Activated naive CD8-positive, alpha-beta T cell treated with anti-CD3 and anti-CD28 coated beads, Interleukin-2, amount 10 ng/mL, durations not matched to agents 7 days and 5 days (primary cell): ENCODE data around the gene CAD. TPM values are rescaled to one million over a fixed set of nuclear protein-coding genes. Genes with fewer than 3 reads are reported as not detected.
"Not testable (repeated sequence)": the region's sequence is repeated elsewhere in the genome, so short reads cannot be mapped to it uniquely, and the experiment has no call there.

ENCODE experiments used
- ATAC-seq: fragments of 150-1000 bp; cut with Tn5 transposase; one replicate; pipeline ENCODE4 v1.10.0; 2021; ENCODE audit warnings: low read depth, moderate library complexity
- POLR2A ChIA-PET: fragments of 350-600 bp; sonication (Branson Sonifier 250); formaldehyde crosslinking; loops from one replicate; lab custom pipeline; 2021; ENCODE audit warnings: antibody characterized with exemption; lab: Charles Lee
- DNase-seq: peaks from one replicate; pipeline ENCODE4 v3.0.0; 2021
- H3K27ac Mint-ChIP-seq: one replicate; pipeline ENCODE4 v1.8.0; 2022; ENCODE audit warnings: mild to moderate bottlenecking, mixed read lengths
- H3K27me3 Mint-ChIP-seq: one replicate; pipeline ENCODE4 v1.8.0; 2022; ENCODE audit warnings: mild to moderate bottlenecking, moderate library complexity, mixed read lengths
- H3K36me3 Mint-ChIP-seq: one replicate; pipeline ENCODE4 v1.8.0; 2021; ENCODE audit warnings: mild to moderate bottlenecking, mixed read lengths
- H3K4me1 Mint-ChIP-seq: one replicate; pipeline ENCODE4 v1.8.0; 2021; ENCODE audit warnings: mixed read lengths
- H3K4me3 Mint-ChIP-seq: one replicate; pipeline ENCODE4 v1.8.0; 2022; ENCODE audit warnings: mild to moderate bottlenecking, moderate library complexity, mixed read lengths
- H3K9me3 Mint-ChIP-seq: one replicate; pipeline ENCODE4 v1.8.0; 2021; ENCODE audit warnings: mixed read lengths
- total RNA-seq, 2 experiments: library from RNA; stranded (reverse); gene quantifications; one replicate each; pipeline ENCODE4 v1.2.3, GENCODE V29; 2021

The CAD gene
- total RNA-seq, 2 experiments from 2014 or later, result 60.1 to 60.4 TPM

DNA sequence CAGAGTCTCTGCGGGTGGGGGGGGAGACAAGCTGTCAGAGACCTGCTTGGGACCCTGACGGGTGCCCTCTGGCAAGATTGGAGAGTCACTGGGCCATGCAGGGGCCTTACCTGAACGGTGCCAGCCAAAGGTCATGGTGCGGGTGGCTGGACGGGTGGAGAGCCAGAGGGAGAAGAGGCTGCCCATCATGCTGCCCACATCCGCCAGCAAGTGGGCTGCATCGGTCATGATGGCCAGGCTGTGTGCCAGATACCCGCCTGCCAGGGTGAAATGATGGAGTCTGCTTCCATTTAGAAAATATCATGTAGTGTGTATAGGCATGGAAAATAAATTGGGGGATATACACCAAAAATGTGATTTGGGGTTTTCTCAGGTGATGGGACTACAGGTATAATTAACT is 40.9 kb downstream of the CAD start:
- Mint-ChIP-seq H3K9me3 (no peaks in the 10 kb centered on the region), H3K36me3 (no peaks in the 10 kb centered on the region), H3K4me1 (peaks cover 8% of the 10 kb centered on the region), H3K27ac (no peak overlapping the region), H3K27me3 (peaks cover 51% of the 10 kb centered on the region), H3K4me3 (no peak overlapping the region)
- ATAC-seq (no peak), DNase-seq (no peak)
- POLR2A ChIA-PET, result no interaction called here

DNA sequence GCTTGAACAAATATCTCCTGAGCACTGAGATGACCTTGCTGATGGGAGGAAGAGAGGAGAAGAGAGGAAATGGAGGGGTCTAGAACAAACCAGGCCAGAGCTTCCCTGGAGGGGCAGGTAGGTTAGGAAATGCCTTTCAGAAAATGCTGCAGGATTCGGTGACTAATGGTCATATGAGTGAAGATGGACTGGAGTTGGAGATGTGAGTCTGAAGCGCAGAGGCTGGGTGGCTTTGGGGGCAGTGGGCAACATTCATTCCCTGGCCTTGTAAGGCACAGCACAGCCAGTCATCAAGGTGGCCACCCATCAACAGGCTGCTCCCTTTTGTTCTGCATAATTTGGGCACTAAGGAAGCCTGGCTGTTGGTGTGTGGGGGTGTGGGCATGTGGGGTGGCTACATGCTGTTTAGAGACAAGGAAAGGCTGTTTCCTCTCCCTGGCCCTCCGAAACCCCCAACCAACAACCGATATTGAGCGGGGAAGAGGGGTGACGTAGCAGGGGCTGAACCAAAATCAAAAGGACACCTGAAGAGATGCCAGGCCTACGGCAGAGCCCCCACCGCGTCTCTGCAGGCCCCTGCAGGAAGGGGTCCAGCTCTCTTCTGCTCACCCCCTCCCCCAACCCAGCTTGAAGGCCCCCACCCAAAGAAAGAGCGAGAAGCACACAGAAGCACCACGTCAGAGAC is 44.2 kb downstream of the CAD start:
- Mint-ChIP-seq H3K36me3 (no peaks in the 10 kb centered on the region), H3K4me3 (peak overlapping the region; percentile 75), H3K4me1 (peaks cover 22% of the 10 kb centered on the region), H3K27me3 (peaks cover 48% of the 10 kb centered on the region), H3K9me3 (no peaks in the 10 kb centered on the region), H3K27ac (no peak overlapping the region)
- POLR2A ChIA-PET, result no interaction called here
- no peak for DNase-seq
- no peak for ATAC-seq

DNA sequence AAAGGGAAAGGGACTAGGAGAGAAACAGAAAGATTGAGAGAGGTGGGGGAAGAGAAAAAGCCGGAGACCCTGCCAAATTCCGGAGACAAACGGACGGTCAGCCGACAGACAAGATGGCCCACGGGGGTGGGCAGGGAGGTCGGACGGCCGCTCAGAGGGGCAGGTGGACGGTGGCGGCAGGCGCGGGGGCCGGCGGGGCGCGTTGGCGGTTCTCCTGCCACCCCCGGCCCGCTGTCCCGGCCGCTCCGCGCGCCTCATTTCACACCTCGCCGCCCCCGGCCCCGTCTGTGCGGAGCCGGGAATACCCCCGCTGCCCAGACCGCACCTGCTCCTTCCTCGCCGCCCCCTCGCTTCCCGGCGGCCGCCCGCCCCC is 44.7 kb downstream of the CAD start:
- H3K27me3 Mint-ChIP-seq, result peaks cover 46% of the 10 kb centered on the region
- peaks cover 22% of the 10 kb centered on the region for H3K4me1 Mint-ChIP-seq
- H3K36me3 Mint-ChIP-seq, result no peaks in the 10 kb centered on the region
- ATAC-seq, result no peak
- H3K4me3 Mint-ChIP-seq, result peak overlapping the region; percentile 75
- DNase-seq, result no peak
- POLR2A ChIA-PET, result no interaction called here
- no peaks in the 10 kb centered on the region for H3K9me3 Mint-ChIP-seq
- H3K27ac Mint-ChIP-seq, result no peak overlapping the region

DNA sequence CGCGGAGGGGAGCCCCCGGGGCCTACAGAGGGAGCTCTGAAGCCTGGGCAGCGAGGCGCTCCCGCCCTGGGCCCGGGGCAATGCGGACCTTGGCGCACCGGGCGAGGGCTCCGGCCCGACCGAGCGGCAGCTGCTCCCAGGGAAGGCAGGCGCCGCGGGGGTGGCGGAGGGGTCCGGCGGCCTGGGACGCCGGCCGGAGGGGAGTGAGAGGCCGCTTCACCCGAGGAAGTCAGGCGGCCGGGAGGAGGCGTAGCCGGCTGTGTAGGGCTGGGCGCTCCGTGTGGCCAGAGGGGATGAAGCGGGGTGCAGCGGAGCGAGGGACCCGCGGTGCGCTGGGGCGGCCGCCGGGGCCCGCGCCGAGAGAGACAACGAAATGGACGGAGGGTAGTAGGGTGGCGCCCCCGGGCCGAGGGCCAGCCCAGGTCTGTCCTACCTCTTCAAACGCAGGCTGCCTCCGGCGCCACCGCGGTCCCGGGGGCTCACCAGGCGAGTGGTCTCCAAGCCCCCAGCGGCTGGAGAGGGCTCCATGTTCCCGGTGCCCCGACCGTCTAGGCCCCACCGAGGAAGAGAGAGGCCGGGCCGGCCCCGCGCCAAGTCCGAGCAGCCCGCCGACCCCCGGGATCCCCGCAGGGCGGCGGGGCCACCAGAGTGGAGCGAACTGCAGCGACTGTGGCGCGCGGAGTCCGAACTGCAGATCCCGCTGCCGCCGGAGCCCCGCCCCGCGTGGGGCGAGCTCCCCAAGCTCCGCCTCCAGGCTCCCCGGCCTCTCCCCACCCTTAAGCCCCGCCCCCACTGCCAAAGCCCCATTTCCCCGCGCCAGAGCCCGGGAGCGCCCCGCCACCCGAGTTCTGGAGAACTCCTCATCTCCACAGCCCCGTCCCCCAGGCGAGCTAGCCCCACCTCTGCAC is 45.5 kb downstream of the CAD start, which contains the start of gene SLC30A3:
TSS of gene SLC30A3 (minus strand) at position 669 of the 908 bp plus-strand sequence. CDS start at position 528, 141 bp downstream.
- H3K27me3 Mint-ChIP-seq, result peaks cover 46% of the 10 kb centered on the region
- POLR2A ChIA-PET, result interaction anchor here (0.8 to 1.0 kb wide), 2 partner anchors 14 to 40 kb away, joined by 3 read pairs; no protein-coding TSS in a partner anchor
- peak; percentile 65 for ATAC-seq

DNA sequence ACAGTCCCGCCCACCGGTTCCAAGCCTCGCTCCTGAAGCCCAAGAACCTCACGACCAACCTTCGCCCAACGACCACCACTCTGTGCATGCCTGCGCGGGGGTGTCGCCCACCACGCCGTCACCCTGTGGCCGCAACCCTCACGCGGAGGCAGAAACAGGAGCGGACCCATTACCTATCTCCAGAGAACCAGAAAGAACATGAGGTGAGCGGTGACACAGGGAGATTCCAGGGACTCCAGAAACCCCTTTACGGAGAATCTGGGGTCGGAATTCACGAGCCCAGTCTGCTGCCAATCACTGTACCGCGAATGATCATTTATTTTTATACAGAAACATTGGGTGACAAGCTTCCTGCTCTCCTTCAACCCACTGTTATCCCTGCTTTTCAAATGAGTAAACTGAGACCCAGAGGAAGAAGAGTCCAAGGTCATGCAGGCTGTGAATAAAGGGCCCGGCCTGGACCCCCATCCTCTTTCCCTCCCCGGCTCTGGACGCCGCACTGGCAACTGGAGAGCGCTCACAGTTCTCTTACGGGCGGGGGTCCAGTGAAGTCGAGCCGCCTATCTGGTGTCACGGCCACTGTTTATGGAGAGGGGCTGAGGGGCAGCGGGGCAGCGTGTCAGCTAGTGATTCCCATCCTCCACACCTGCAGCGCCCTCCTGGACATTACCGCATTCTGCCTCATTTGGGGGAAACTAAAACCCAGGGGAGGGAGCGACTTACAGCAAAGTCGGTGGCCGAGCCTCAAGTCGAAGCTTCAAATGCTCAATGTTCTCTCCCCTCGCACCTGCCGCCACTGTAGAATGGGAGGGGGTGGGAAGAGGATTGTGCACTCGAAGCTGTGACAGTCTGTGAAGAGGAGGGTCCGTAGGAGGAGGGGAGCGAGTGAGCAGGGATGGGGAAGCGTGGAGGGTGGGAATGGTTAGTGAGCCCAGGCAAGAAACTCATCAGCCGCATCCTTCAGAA is 46.4 kb downstream of the CAD start:
- POLR2A ChIA-PET, result interaction anchor here (0.8 to 1.0 kb wide), 2 partner anchors 15 to 39 kb away, joined by 3 read pairs; no protein-coding TSS in a partner anchor
- ATAC-seq, result no peak
- Mint-ChIP-seq H3K4me1 (peaks cover 22% of the 10 kb centered on the region), H3K4me3 (peak overlapping the region; percentile 81), H3K27me3 (peaks cover 46% of the 10 kb centered on the region), H3K36me3 (no peaks in the 10 kb centered on the region), H3K27ac (no peak overlapping the region), H3K9me3 (no peaks in the 10 kb centered on the region)
- DNase-seq, result no peak

More for the DNA sequence above, 45.5 kb downstream of the CAD start, which contains the start of gene SLC30A3:
- H3K4me3 Mint-ChIP-seq, result peak within 1 kb of the TSS; percentile 81
- H3K4me1 Mint-ChIP-seq, result peaks cover 22% of the 10 kb centered on the region
- no peak within 1 kb of the TSS for H3K27ac Mint-ChIP-seq
- peak; percentile 79 for DNase-seq
- no peaks in the 10 kb centered on the region for H3K36me3 Mint-ChIP-seq
- no peaks in the 10 kb centered on the region for H3K9me3 Mint-ChIP-seq

DNA sequence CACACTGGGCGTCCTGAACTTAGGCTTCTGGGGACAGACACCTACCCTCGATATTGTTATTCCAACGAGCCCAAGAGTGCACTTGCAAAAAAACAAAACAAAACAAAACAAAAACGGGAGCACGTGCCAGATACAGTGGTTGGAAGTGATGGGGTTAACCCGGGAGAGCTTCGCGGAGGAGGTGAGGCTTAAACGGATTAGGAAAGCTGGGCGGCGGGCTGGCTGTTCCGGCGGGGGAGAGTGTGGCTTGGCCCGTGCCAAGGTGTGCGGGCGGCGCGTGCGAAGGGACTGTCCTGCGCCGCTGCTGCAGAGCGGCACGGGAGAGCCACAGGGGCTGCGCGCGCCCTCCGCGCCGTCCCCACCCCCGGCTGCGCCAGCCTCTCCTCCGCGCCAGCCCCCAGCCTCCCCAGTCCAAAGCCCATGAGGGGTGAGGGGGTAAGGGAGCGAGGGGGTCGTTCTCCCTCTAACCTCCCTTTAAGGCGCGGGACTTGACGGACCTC is 47.1 kb downstream of the CAD start:
- DNase-seq, result peak; percentile 48
- Mint-ChIP-seq H3K36me3 (no peaks in the 10 kb centered on the region), H3K4me3 (peak overlapping the region; percentile 81), H3K4me1 (peaks cover 22% of the 10 kb centered on the region), H3K9me3 (no peaks in the 10 kb centered on the region), H3K27me3 (peaks cover 41% of the 10 kb centered on the region), H3K27ac (no peak overlapping the region)
- POLR2A ChIA-PET, result interaction anchor here (0.9 kb wide), 1 partner anchor 52 kb away, joined by 3 read pairs; the partner anchor contains the start of genes ATRAID and SLC5A6
- ATAC-seq, result no peak

DNA sequence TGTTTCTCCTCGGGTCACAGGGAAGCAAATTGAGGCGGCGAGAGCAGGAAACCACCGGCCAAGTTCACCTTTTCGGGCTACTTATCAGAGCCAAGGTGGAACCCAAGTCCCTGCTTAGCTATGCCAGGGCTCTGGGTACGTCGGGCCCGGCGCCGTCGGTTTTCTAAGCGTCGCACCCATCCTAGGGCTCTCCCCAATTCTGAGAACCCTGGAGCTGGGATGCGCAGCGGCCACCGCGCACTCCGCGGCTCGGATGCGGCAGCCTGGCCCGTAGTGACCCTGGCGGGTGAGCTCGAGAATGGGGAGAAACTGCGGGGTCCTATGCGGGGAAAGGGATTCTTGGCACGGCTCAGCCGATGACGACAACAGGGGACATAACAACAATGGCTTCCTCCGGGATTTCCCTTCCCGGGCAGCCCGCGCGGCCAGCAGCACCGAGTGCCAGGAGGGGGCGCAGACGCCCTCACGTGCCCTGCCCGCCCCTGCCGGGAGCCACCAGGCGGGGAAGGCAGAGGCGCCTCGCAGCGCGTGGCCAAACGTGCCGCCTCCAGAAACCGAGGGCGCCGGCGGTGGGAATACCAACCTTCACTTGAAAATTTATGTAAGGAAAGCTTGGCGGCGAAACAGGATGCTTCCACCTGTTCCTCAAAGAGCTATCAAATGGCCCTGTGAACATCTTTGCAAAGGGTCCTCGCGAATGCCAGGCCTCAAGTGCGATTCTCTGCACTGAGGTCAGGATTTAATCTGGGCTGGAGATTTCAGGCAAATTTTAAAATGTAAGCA is 47.8 kb downstream of the CAD start:
- DNase-seq, result peak; percentile 59
- POLR2A ChIA-PET, result interaction anchor here (0.5 to 1.2 kb wide), 4 partner anchors 13 to 65 kb away, joined by 3 to 4 read pairs (median 3); partner anchors contain the start of genes ATRAID and SLC5A6
- H3K4me1 Mint-ChIP-seq, result peaks cover 22% of the 10 kb centered on the region
- H3K4me3 Mint-ChIP-seq, result peak overlapping the region; percentile 68
- no peak overlapping the region for H3K27ac Mint-ChIP-seq
- ATAC-seq, result no peak
- H3K9me3 Mint-ChIP-seq, result no peaks in the 10 kb centered on the region
- H3K27me3 Mint-ChIP-seq, result peaks cover 43% of the 10 kb centered on the region
- no peaks in the 10 kb centered on the region for H3K36me3 Mint-ChIP-seq

DNA sequence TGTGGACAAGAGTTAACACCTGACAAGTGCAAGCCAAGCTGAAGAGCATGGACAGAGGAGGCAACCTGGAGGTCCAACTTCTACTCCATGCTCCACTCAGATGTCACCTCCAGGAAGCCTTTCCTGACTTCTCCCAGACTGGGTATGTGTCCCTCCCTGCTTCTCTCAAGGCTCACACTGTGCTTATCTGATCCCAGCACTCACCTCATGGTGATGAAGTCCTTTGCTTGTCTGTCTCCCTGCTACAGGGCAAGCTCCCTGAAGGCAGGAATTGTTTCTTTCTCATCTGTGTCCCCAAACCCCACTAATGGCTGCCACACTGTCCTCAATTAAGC is 48.3 kb downstream of the CAD start:
- Mint-ChIP-seq H3K4me3 (no peak overlapping the region), H3K36me3 (no peaks in the 10 kb centered on the region), H3K9me3 (no peaks in the 10 kb centered on the region), H3K27ac (no peak overlapping the region), H3K27me3 (peaks cover 40% of the 10 kb centered on the region), H3K4me1 (peaks cover 22% of the 10 kb centered on the region)
- DNase-seq (no peak), ATAC-seq (no peak)
- POLR2A ChIA-PET, result interaction anchor here (0.5 to 1.2 kb wide), 3 partner anchors 13 to 65 kb away, joined by 3 to 4 read pairs (median 3); no protein-coding TSS in a partner anchor

DNA sequence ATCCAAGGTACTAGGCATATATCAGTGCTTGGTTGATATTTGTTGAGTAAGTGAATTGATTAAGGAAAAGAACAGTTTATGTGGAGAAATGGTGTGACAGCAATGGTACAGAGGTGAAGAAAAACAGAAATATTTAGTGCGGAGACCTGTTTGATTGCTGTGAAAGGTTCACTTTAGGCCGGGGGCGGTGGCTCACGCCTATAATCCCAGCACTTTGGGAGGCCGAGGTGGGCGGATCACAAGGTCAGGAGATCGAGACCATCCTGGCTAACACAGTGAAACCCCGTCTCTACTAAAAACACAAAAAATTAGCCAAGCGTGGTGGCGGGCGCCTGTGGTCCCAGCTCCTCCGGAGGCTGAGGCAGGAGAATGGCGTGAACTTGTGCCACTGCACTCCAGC is 51.1 kb downstream of the CAD start:
- H3K27ac Mint-ChIP-seq, H3K36me3 Mint-ChIP-seq, H3K9me3 Mint-ChIP-seq, DNase-seq, POLR2A ChIA-PET, H3K4me3 Mint-ChIP-seq, ATAC-seq: not testable (repeated sequence)
- Mint-ChIP-seq H3K27me3 (peaks cover 29% of the 10 kb centered on the region), H3K4me1 (peaks cover 19% of the 10 kb centered on the region)

DNA sequence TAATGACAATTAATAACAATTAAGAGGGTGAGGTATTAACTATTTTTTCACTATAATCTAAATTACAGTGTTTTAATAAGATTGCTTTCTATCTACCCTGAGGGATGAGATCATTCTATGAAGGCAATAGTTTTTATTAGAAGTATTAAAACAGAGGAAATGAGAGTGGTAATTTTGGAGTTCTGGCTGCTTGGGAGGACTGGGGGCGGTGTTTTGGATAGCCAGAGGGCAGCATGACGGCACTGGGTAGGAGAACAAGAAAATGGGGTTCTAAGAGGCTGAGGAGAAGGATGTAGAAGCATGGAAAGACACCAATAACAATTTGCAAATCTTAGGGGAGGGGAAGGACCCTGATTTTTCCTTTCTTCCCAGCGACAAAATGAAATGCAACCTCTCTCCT is 53.0 kb downstream of the CAD start:
- peaks cover 8% of the 10 kb centered on the region for H3K4me1 Mint-ChIP-seq
- ATAC-seq (no peak), DNase-seq (no peak)
- peaks cover 18% of the 10 kb centered on the region for H3K27me3 Mint-ChIP-seq
- H3K4me3 Mint-ChIP-seq, result no peak overlapping the region
- no peaks in the 10 kb centered on the region for H3K36me3 Mint-ChIP-seq
- no peak overlapping the region for H3K27ac Mint-ChIP-seq
- no peaks in the 10 kb centered on the region for H3K9me3 Mint-ChIP-seq
- POLR2A ChIA-PET, result no interaction called here

DNA sequence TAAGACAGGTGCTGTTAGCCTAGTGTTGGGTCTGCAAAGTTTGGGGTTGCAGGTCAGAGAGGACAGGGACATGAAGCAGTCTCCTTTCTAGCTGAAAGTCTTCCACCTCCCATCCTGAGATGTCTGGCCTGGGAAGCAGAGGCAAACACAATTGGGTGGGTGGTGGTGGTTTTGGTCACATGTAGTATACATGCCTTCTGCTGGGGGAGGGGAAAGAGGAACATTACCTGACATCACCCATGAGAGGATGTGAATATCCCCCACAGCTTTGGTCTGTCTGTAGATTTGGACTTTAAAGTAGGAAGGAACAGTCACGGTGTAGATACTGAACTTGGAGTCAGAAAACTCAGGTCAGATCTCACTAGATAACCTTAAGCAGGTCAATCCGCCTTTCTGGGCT is 53.5 kb downstream of the CAD start:
- Mint-ChIP-seq H3K9me3 (no peaks in the 10 kb centered on the region), H3K36me3 (no peaks in the 10 kb centered on the region), H3K27ac (no peak overlapping the region), H3K4me3 (no peak overlapping the region), H3K4me1 (peaks cover 7% of the 10 kb centered on the region), H3K27me3 (peaks cover 18% of the 10 kb centered on the region)
- DNase-seq, result no peak
- no peak for ATAC-seq
- POLR2A ChIA-PET, result no interaction called here
